ENCODE measurements around the gene TRPV3. TPM values are rescaled to one million over a fixed set of nuclear protein-coding genes. Genes with fewer than 3 reads are reported as not detected.

The TRPV3 gene
- total RNA-seq, 1 experiment from 2014 or later = 1.4 TPM

GRCh38 chr17:3529817-3530741 lies 27.5 kb downstream of the TRPV3 start:
- CTCF ChIA-PET = no interaction called here
- Histone ChIP-seq H3K9ac (ENCODE audit: low read length) (no peak overlapping the region), H4K20me1 (ENCODE audit: insufficient read depth) (no peaks in the 10 kb centered on the region), H3K36me3 (ENCODE audit: control insufficient read depth in 1 of 2, insufficient read depth in 2 of 2, low read length in 2 of 2) (no peaks in the 10 kb centered on the region), H3K9me3 (ENCODE audit: control insufficient read depth in 1 of 2, insufficient read depth in 1 of 2, low read depth in 1 of 2, low read length in 2 of 2) (no peaks in the 10 kb centered on the region), H3K27ac (ENCODE audit: low read depth, low read length) (no peak overlapping the region), H3K27me3 (ENCODE audit: insufficient read depth, low read length) (no peaks in the 10 kb centered on the region), H3K79me2 (ENCODE audit: insufficient read depth, low read length) (no peaks in the 10 kb centered on the region), H2AFZ (ENCODE audit: low read depth, low read length, poor library complexity, severe bottlenecking) (no peak overlapping the region), H3K4me1 (ENCODE audit: control insufficient read depth in 1 of 2, insufficient read depth in 2 of 2, low read length in 2 of 2) (peaks cover 5 to 7% of the 10 kb centered on the region in 2 experiments; a peak in 3 of 4 replicates), H3K4me2 (ENCODE audit: low read length) (no peak overlapping the region), H3K9me2 (ENCODE audit: insufficient read depth) (no peaks in the 10 kb centered on the region), H3K4me3 (replicated peaks in 1 of 2; ENCODE audit: low read depth in 1 of 2, low read length in 2 of 2) (no peak overlapping the region)
- ATAC-seq (no peak), DNase-seq (ENCODE audit: low read depth, low spot score) (no peak)
- RAD21 ChIA-PET (ENCODE audit: low non-redundant PET in 1 of 2, low total read pairs in 2 of 2, uncharacterized antibody in 2 of 2, unreplicated experiment in 2 of 2) = no interaction called here
- POLR2A ChIA-PET = no interaction called here
- intact Hi-C loops (cut with micrococcal nuclease) = loop anchor here (10.0 kb wide), 1 partner anchor 485 kb away; no protein-coding TSS in a partner anchor
- TF ChIP-seq TCF7L2 (IDR thresholded peaks at IDR 0.05; ENCODE audit: borderline replicate concordance, extremely low read depth, insufficient read depth, insufficient read length) (no peak), FOSL1 (IDR thresholded peaks at IDR 0.05; ENCODE audit: low read depth) (no peak), REST (IDR thresholded peaks at IDR 0.05; ENCODE audit: low read depth) (no peak), MAX (IDR thresholded peaks at IDR 0.05) (no peak)
- BruUV-seq (replicated peaks) = no TSS peak

All from HCT116 (cell line).